Spleen (tissue), 11 donors: ENCODE data around the gene RBL1. TPM values are rescaled to one million over a fixed set of nuclear protein-coding genes. Genes with fewer than 3 reads are reported as not detected.
"Not testable (repeated sequence)": the region's sequence is repeated elsewhere in the genome, so short reads cannot be mapped to it uniquely, and the experiment has no call there.

Experiments
- DNase-seq: peaks from one replicate; pipeline ENCODE4 v3.0.0-alpha.2; 2020
- H3K27ac ChIP-seq, 8 donors: fragments of 200-600 bp; sonication (generic) in 7 of 8; 1 replicate in 4 of 8; 2 replicates in 4 of 8; pipeline versions ENCODE4 v1.5.0 to v1.8.0; 2016 to 2021; ENCODE audit warnings: inconsistent platforms in 4 of 8, mild to moderate bottlenecking in 4 of 8, moderate library complexity in 1 of 8
- H3K27me3 ChIP-seq, 7 donors: fragments of 200-600 bp; sonication (generic) in 6 of 7; replicated peaks in 1 of 7; 1 replicate in 4 of 7; 2 replicates in 3 of 7; pipeline versions ENCODE4 v1.5.0 to v1.8.0; 2016 to 2021; ENCODE audit warnings: inconsistent platforms in 3 of 7, mild to moderate bottlenecking in 1 of 7
- H3K36me3 ChIP-seq, 6 donors: fragments of 200-600 bp; sonication (generic) in 5 of 6; 1 replicate in 4 of 6; 2 replicates in 2 of 6; pipeline versions ENCODE4 v1.5.0 to v1.8.0; 2016 to 2021; ENCODE audit warnings: inconsistent platforms in 2 of 6
- H3K4me1 ChIP-seq, 6 donors: fragments of 200-600 bp; sonication (generic) in 5 of 6; 1 replicate in 3 of 6; 2 replicates in 3 of 6; pipeline versions ENCODE4 v1.5.0 to v1.8.0; 2016 to 2021; ENCODE audit warnings: inconsistent platforms in 3 of 6
- H3K4me3 ChIP-seq, 8 donors: fragments of 200-600 bp; sonication (generic) in 7 of 8; 1 replicate in 4 of 8; 2 replicates in 4 of 8; pipeline versions ENCODE4 v1.5.0 to v1.8.0; 2016 to 2021; ENCODE audit warnings: inconsistent platforms in 4 of 8, mild to moderate bottlenecking in 4 of 8, moderate library complexity in 2 of 8
- H3K9me3 ChIP-seq, 8 donors: fragments of 200-600 bp; sonication (generic) in 7 of 8; 1 replicate in 4 of 8; 2 replicates in 4 of 8; pipeline versions ENCODE4 v1.5.0 to v1.8.0; 2016 to 2021; ENCODE audit warnings: inconsistent platforms in 4 of 8
- POLR2A ChIP-seq, 3 donors: fragments of 450-650 bp; IDR thresholded peaks; one replicate each; pipeline ENCODE4 v1.5.1; 2017; ENCODE audit warnings: antibody characterized with exemption in 3 of 3, mild to moderate bottlenecking in 1 of 3
- POLR2AphosphoS5 ChIP-seq, 3 donors: sonication (generic); formaldehyde crosslinking; IDR thresholded peaks; one replicate each; pipeline ENCODE4 v1.5.1; 2017; ENCODE audit warnings: antibody characterized with exemption in 3 of 3
- WGBS, 5 donors: extraction: QIAGEN DNeasy Blood & Tissue Kit in 3 of 5; methylation state at CpG; one replicate each; pipeline versions ENCODE4 v1.1.5 to v1.1.7; 2013 to 2018; 5-methylcytosine and 5-hydroxymethylcytosine counted together
- intact Hi-C: fragments of 100-400 bp; cut with DNase I; formaldehyde crosslinking; loops from one replicate; pipeline ENCODE4 v1.15.0; 2023; ENCODE audit warnings: low total_unique reads
- polyA plus RNA-seq, 3 donors: library from polyadenylated mRNA; stranded (reverse); fragments of 200-250 nt; gene quantifications; one replicate each; pipeline ENCODE4 v1.2.1, GENCODE V29; 2013
- total RNA-seq, 7 donors: library from RNA; depleted of rRNA in 3 of 7; stranded (reverse); fragments of >200 nt in 3 of 7; fragmentation: NEBNext Ultra II Directional in 4 of 7; extraction: Animal tissue kit (Norgen Biotek cat#: 25700) in 4 of 7; gene quantifications; one replicate each; pipeline versions ENCODE4 v1.1.0 to v1.2.1, GENCODE V29; 2016 to 2021
- TF ChIP-seq, protein P1 (sequence below), 11 experiments: fragments of 200-600 bp in 7 of 11; fragments of 450-650 bp in 4 of 11; sonication (generic) in 4 of 11; IDR thresholded peaks in 8 of 11; conservative IDR thresholded peaks in 3 of 11; 1 replicate in 7 of 11; 2 replicates in 4 of 11; pipeline versions ENCODE4 v1.4.0 to v1.8.0; 2016 to 2021; ENCODE audit warnings: antibody characterized with exemption in 11 of 11, inconsistent platforms in 4 of 11, mild to moderate bottlenecking in 1 of 11
- donor health status: healthy with polysubstance abuse.
- donor health status: DM: no; HTN: no; CAD: no; lungs with moderate emphysema.
- donor health status: DM: no; HTN: no; CAD: no.
- donor health status: Bipolar disorder and iron deficiency.
- donor health status: healthy.
- donor health status: DM: no; HTN: no; CAD: no.
- donor health status: DM: yes; HTN: yes; CAD: no.

Gene RBL1
- total and polyA plus RNA-seq, 10 donors: 1.8 to 18.8 (median 10.8) TPM

DNA sequence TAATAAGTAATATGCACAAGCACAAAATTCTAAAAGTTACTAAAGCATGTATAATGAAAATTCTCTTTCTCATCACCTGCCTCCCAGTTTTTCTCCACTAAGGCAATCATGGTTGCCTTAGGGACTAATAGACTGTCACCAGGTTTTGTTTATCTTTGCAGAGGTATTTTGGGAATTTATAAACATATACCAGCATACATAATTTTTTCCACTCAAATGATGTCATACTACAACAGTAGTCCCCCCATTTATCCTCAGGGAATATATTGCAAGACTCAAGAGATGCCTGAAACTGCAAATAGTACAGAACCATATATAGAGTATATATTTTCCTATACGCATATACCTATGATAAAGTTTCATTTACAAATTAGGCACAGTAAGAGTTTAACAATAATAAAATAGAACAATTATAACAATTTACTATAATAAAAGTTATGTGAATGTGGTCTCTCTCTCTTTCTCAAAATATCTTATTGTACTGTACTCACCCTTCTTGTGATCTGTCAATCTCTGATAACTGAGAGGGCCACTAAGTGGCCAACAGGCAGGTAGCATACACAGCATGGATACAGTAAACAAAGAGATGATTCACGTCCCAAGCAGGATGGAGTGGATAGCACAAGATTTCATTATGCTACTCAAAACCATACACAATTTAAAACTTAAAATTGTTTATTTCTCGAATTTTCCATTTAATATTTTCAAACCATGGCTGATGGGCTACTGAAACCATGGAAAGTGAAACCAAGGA, 19.7 kb downstream of the RBL1 start:
- no peak for TF ChIP-seq POLR2AphosphoS5 (IDR thresholded peaks at IDR 0.05)
- TF ChIP-seq, protein P1, sequence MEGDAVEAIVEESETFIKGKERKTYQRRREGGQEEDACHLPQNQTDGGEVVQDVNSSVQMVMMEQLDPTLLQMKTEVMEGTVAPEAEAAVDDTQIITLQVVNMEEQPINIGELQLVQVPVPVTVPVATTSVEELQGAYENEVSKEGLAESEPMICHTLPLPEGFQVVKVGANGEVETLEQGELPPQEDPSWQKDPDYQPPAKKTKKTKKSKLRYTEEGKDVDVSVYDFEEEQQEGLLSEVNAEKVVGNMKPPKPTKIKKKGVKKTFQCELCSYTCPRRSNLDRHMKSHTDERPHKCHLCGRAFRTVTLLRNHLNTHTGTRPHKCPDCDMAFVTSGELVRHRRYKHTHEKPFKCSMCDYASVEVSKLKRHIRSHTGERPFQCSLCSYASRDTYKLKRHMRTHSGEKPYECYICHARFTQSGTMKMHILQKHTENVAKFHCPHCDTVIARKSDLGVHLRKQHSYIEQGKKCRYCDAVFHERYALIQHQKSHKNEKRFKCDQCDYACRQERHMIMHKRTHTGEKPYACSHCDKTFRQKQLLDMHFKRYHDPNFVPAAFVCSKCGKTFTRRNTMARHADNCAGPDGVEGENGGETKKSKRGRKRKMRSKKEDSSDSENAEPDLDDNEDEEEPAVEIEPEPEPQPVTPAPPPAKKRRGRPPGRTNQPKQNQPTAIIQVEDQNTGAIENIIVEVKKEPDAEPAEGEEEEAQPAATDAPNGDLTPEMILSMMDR (IDR thresholded peaks at IDR 0.05 in 8 of 11, conservative IDR thresholded peaks at IDR 0.05 in 3 of 11): no peak
- no peak for TF ChIP-seq POLR2A (IDR thresholded peaks at IDR 0.05)
- intact Hi-C loops: no loop called here

DNA sequence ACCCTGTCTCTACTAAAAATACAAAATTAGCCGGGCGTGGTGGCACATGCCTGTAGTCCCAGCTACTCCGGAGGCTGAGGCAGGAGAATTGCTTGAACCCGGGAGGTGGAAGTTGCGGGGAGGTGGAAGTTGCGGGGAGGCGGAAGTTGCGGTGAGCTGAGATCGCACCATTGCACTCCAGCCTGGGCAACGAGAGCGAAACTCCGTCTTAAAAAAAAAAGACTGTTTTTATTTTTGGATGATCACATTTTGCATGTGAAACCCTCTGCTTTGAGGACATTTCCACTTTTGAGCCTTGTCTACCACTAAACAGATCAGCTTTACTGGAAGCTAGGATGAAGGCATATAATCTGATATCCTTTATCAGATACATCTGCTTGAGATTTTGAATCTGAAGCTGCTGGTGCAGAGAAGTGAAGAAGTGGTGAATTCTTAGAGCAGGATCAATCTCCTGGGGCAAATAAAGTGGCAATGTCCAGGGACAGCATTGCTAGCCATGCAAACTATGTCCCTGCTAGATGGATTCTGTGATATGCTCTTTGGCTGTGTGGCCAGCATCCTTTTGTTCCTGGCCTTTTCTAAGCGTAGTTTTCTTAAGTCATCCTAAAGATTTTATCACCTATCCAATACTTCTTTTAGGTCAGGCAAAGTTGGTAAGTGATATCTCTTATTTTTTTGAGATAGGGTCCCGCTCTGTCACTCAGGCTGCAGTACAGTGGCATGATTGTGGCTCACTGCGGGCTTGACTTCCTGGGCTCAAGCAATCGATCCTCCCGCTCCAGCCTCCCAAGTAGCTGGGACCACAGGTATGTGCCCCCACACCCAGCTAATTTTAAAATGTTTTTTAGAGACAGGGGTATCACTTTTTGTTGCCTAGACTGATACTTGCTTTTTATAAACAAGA, 23.3 kb downstream of the RBL1 start:
- Histone ChIP-seq H3K27me3 (no peaks in the 10 kb centered on the region), H3K9me3 (peaks cover 0 to 11% (median 7%) of the 10 kb centered on the region in 8 donors), H3K27ac (peak overlapping the region in 3 of 8 donors; percentile 41 to 58 (median 43)), H3K4me3 (no peak overlapping the region), H3K4me1 (peaks cover 0 to 23% (median 7%) of the 10 kb centered on the region in 6 donors), H3K36me3 (peaks cover 0 to 28% (median 4%) of the 10 kb centered on the region in 6 donors)
- intact Hi-C loops: no loop called here
- 71 to 90% (median 87%) methylated on average over 17 of the region's 17 CpGs for WGBS, 5 donors
- no peak for TF ChIP-seq POLR2AphosphoS5 (IDR thresholded peaks at IDR 0.05)
- TF ChIP-seq, protein P1 (IDR thresholded peaks at IDR 0.05 in 8 of 11, conservative IDR thresholded peaks at IDR 0.05 in 3 of 11): no peak
- TF ChIP-seq POLR2A (IDR thresholded peaks at IDR 0.05): no peak
- DNase-seq: no peak

More for the DNA sequence above, 19.7 kb downstream of the RBL1 start:
- Histone ChIP-seq H3K9me3 (peaks cover 0 to 11% (median 7%) of the 10 kb centered on the region in 8 donors), H3K27me3 (no peaks in the 10 kb centered on the region), H3K36me3 (peaks cover 0 to 44% (median 4%) of the 10 kb centered on the region in 6 donors), H3K4me3 (no peak overlapping the region), H3K4me1 (peaks cover 0 to 23% (median 6%) of the 10 kb centered on the region in 6 donors), H3K27ac (no peak overlapping the region)
- 94 to 97% (median 95%) methylated on average over 3 of the region's 3 CpGs for WGBS, 5 donors
- DNase-seq: no peak

DNA sequence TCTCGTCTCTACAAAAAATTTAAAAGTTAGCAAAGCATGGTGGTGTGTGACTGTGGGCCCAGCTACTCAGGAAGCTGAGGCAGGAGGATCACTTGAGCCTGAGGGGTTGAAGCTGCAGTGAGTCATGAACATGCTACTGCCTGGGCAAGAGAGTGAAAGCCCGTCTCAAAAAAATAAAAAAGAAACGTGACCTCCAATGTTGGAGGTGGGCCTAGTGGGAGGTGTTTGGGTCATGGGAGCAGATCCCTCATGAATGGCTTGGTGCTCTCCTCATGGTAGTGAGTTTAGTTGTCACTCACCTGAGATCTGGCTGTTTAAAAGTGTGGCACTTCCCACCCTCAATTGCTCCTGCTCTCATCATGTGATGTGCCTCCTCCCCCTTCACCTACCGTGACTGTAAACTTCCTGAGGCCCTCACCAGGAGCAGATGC, 24.3 kb downstream of the RBL1 start:
- H3K36me3 ChIP-seq: peaks cover 0 to 38% (median 5%) of the 10 kb centered on the region in 6 donors
- no peak for DNase-seq
- no peaks in the 10 kb centered on the region for H3K27me3 ChIP-seq
- intact Hi-C loops: no loop called here
- no peak for TF ChIP-seq POLR2A (IDR thresholded peaks at IDR 0.05)
- TF ChIP-seq POLR2AphosphoS5 (IDR thresholded peaks at IDR 0.05): no peak
- TF ChIP-seq, protein P1 (IDR thresholded peaks at IDR 0.05 in 8 of 11, conservative IDR thresholded peaks at IDR 0.05 in 3 of 11): no peak
- no peak overlapping the region for H3K4me3 ChIP-seq
- peaks cover 0 to 11% (median 7%) of the 10 kb centered on the region in 8 donors for H3K9me3 ChIP-seq
- peaks cover 0 to 23% (median 7%) of the 10 kb centered on the region in 6 donors for H3K4me1 ChIP-seq
- 62 to 67% (median 66%) methylated on average over 4 of the region's 4 CpGs for WGBS, 5 donors
- H3K27ac ChIP-seq: peak overlapping the region in 4 of 8 donors; percentile 26 to 58 (median 42)

DNA sequence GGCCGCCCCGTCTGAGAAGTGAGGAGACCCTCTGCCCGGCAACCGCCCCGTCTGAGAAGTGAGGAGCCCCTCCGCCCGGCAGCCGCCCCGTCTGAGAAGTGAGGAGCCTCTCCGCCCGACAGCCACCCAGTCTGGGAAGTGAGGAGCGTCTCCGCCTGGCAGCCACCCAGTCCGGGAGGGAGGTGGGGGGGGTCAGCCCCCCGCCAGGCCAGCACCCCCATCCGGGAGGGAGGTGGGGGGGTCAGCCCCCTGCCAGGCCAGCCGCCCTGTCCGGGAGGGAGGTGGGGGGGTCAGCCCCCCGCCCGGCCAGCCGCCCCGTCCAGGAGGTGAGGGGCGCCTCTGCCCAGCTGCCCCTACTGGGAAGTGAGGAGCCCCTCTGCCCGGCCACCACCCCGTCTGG, 26.2 kb downstream of the RBL1 start:
- peaks cover 0 to 23% (median 7%) of the 10 kb centered on the region in 6 donors for H3K4me1 ChIP-seq
- H3K27me3 ChIP-seq, H3K4me3 ChIP-seq, H3K9me3 ChIP-seq, H3K27ac ChIP-seq, intact Hi-C loops, DNase-seq: not testable (repeated sequence)
- 93 to 100% (median 97%) methylated on average over 3 to 22 of the region's 25 CpGs for WGBS, 5 donors
- H3K36me3 ChIP-seq: peaks cover 2 to 48% (median 13%) of the 10 kb centered on the region in 6 donors
